Choroid plexus epithelial cell (primary cell): ENCODE results near the gene MAGEA4.

ENCODE experiments used
- DNase-seq: peaks from one replicate; pipeline ENCODE4 v3.0.0-alpha.2; 2010; ENCODE audit warnings: low read depth
- H3K4me3 ChIP-seq: 2 replicates; pipeline ENCODE4 v1.5.1; 2011; ENCODE audit warnings: low read depth, mild to moderate bottlenecking, control low read depth, low read length, moderate library complexity
- CTCF ChIP-seq: conservative IDR thresholded peaks from 2 replicates; pipeline ENCODE4 v1.5.1; 2011; ENCODE audit warnings: low read depth, mild to moderate bottlenecking, control low read depth, inconsistent platforms, low read length, moderate library complexity

MAGEA4 gene

GRCh38 chrX:151921292-151921691 lies 8.6 kb downstream of the MAGEA4 start:
- no peak for TF ChIP-seq CTCF
- H3K4me3 ChIP-seq = no peak overlapping the region
- no peak for DNase-seq

GRCh38 chrX:151921866-151922265 lies 9.2 kb downstream of the MAGEA4 start:
- no peak for TF ChIP-seq CTCF
- no peak overlapping the region for H3K4me3 ChIP-seq
- no peak for DNase-seq

- TF ChIP-seq CTCF = no peak
- DNase-seq = no peak
- H3K4me3 ChIP-seq = no peak overlapping the region
These were observed 10.0 kb downstream of the MAGEA4 start for GRCh38 chrX:151922692-151923091.

- no peak overlapping the region for H3K4me3 ChIP-seq
- no peak for TF ChIP-seq CTCF
- DNase-seq = no peak
These were observed 11.0 kb downstream of the MAGEA4 start for GRCh38 chrX:151923648-151924047.

- no peak overlapping the region for H3K4me3 ChIP-seq
- TF ChIP-seq CTCF = no peak
- no peak for DNase-seq
These were observed 16.4 kb downstream of the MAGEA4 start for GRCh38 chrX:151929126-151929525.

GRCh38 chrX:151935358-151935757 lies 22.7 kb downstream of the MAGEA4 start:
- DNase-seq = no peak
- no peak for TF ChIP-seq CTCF
- H3K4me3 ChIP-seq = no peak overlapping the region

- no peak for TF ChIP-seq CTCF
- no peak overlapping the region for H3K4me3 ChIP-seq
- DNase-seq = no peak
These were observed 25.5 kb downstream of the MAGEA4 start for GRCh38 chrX:151938172-151938571.
